GM18951 (cell line): ENCODE data around the gene SAMD9L.

Source experiments
- POLR2A ChIP-seq: IDR thresholded peaks from 4 replicates; pipeline ENCODE4 v1.6.1; 2011; ENCODE audit warnings: mild to moderate bottlenecking; ENCODE audit not compliant: insufficient read length, insufficient read depth; ENCODE audit errors: extremely low read depth
- in situ Hi-C: fragments of 300-500 bp; cut with MboI; formaldehyde crosslinking; loops from one replicate; pipeline ENCODE4 v1.12.0; 2022; ENCODE audit warnings: low sequenced_read_pairs, mixed read lengths, inconsistent platforms; ENCODE audit not compliant: unreplicated experiment

The SAMD9L gene

DNA sequence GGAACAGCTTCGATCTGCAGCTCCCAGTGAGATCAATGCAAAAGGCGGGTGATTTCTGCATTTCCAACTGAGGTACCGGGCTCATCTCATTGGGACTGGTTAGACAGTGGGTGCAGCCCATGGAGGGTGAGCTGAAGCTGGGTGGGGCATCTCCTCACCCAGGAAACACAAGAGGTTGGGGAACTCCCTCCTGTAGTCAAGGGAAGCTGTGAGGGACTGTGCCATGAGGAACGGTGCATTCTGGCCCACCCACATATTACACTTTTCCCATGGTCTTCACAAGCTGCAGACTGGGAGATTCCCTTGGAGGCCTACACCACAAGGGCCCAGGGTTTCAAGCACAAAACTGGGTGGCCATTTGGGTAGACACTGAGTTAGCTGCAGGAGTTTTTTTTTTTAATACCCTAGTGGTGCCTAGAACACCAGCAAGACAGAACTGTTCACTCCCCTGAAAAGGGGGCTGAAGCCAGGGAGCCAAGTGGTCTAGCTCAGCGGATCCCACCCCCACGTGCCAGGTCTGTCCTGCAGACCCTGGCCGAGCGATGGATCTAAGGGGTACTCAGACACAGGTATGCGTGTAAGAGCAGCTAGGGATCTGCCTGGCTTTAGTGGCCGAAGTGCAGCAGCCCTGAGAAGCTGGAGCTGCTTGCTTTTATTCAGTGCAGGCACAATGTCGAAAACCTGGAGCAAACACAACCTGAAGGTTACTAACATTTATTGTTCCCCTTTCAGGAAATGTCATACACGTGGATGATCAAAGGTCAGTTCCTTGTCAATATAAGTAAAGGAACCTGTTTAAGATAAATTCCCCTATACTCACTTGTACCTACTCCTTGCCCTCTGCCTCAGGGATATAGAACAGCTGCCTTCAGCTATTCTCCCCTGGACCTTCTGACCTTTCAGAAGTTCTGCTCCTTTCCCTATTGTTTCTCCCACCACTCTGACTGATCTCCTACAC is 27.3 kb downstream of the SAMD9L start:
- TF ChIP-seq POLR2A: no peak
- in situ Hi-C loops: no loop called here

DNA sequence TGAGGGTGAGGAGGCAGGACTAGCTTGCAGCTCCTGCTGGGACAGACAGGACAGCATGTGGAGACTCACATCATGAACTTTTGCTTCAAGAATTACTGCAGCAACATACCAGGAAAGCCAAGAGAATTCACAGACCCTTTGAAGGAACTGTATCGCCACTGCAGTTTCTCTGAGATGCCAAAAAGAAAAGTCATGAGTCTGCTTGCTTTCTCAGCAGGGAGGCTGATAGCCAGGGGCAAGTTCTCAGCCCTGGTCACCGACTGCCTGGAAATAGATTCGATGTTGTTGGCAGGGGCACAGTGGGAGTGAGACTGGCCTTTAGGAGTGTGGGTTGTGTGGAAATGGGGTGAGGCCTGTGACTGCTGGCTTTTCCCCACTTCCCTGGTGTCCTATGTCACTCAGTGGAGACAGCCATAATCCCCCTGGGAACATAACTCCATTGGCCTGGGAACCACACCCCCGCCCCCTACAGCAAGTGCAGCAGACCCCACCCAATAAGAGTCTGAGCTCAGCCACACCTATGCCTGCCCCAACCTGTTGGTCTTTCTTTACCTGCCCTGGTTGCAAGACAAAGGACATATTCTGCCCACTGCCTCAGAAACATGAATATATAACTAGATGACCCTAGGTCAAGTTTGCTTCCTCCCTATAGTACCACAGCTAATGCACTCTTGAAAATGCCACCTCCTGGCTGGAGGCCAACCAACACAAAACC is 28.8 kb downstream of the SAMD9L start:
- in situ Hi-C loops: no loop called here
- no peak for TF ChIP-seq POLR2A

- in situ Hi-C loops: no loop called here
- peak; percentile 45 for TF ChIP-seq POLR2A
Measured at GRCh38 chr7:93117852-93118530, 30.2 kb downstream of the SAMD9L start, which contains the start of gene SAMD9. Gene SAMD9 (minus strand): TSS chr7:93117979. CDS start chr7:93106097, 11,882 bp downstream.

- no peak for TF ChIP-seq POLR2A
- in situ Hi-C loops: no loop called here
Measured at GRCh38 chr7:93117327-93117726, 30.9 kb downstream of the SAMD9L start.

DNA sequence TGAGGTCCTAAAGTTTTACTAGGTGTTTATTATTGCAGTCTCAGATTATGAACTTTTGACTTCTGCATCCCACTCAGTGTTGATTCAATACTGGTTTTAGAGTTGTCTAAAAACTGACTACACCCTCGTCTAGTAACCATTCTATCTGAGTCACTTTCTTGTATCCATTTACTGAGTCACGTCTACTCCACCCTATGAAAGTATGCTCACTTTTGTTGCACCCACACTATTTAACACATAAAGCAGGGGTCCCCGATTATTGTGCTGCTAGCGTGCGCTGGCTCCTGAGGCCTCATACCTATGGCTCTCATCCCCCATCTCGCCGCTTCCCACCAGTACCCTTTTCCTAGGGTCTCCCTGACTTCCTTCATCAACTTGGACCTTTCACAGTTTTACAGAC is 32.4 kb downstream of the SAMD9L start:
- no peak for TF ChIP-seq POLR2A
- in situ Hi-C loops: no loop called here

- TF ChIP-seq POLR2A: no peak
- in situ Hi-C loops: no loop called here
Measured at GRCh38 chr7:93108003-93108402, 40.2 kb downstream of the SAMD9L start.

GRCh38 chr7:93097388-93097787 is 50.8 kb downstream of the SAMD9L start:
- TF ChIP-seq POLR2A: no peak
- in situ Hi-C loops: loop anchor here (10.0 kb wide), 1 partner anchor 127 kb away; the partner anchor contains the start of gene HEPACAM2

DNA sequence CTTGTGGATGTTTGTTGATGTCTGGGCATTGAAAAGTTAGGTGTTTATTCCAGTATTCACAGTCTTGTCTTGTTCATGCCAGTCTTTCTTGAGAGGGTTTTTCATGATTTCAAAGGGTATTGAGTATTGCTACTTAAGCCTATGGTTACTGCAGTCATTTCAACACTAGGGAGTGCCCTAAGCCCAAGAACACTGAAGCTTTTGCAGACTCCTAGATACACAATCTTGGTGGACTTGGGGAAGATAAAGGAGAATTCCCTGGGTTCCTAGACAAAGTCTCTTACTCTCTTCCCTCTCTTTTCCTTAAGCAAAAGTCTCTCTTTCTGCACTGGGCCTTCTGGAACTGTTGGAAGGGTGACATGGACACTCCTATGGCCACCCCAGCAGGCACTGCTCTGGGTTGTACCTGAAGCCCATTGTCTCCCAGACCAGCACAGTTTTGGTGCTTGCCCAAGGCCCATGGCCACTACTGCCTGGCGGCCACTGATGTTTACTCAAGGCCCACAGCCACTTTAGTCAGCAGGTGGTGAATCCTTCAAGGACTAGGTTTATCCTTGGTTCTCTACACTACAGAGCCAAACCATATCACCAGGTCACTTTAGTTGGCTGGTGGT is 55.3 kb downstream of the SAMD9L start:
- in situ Hi-C loops: loop anchor here (10.0 kb wide), 1 partner anchor 132 kb away; the partner anchor contains the start of gene HEPACAM2

More for the DNA sequence above, 55.3 kb downstream of the SAMD9L start:
- TF ChIP-seq POLR2A: no peak
